GM18861 (cell line): ENCODE measurements around the gene C1QTNF6.
"Not testable (repeated sequence)": the region's sequence is repeated elsewhere in the genome, so short reads cannot be mapped to it uniquely, and the experiment has no call there.

Experiments used
- ATAC-seq: cut with Tn5 transposase; IDR thresholded peaks from one replicate; pipeline ENCODE4 v1.9.1; 2021; ENCODE audit not compliant: unreplicated experiment

The C1QTNF6 gene

DNA sequence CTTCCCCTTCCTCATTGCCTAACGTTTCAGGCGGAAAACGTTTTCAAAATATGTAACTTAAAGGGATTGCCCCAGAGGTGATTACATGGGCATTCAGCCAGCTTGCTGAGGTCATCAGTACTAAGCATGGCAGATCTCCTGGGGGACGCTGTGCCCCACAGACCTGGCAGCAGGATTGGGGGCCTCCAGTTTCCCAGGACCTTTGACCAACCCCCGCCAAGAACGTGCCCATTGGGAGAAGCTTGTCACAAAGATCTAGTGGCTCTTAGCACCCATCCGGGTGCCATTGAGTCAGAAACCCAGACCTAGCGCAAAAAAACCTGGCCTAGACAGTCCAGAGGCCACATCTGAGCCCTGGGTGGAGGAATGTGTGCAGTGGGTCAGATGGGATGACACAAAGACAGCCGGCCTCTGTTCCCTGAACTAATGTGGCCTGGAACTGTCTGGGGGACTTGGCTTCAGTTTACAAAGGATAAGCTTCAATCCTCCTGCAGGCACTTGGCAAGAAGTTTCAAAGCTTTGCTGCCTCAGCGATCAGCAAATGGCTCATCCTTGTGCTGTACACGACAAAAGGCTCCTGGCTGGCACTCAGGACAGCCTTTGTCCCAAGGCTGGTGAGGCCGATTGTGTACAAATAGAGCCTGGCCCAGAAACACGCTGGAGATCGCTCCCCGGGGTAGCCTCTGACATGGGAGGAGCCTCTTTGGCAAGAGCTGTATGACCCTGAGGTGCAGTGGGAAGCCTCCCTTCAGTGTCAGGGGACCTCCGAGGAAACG is 9.5 kb downstream of the C1QTNF6 start:
- no peak for ATAC-seq

DNA sequence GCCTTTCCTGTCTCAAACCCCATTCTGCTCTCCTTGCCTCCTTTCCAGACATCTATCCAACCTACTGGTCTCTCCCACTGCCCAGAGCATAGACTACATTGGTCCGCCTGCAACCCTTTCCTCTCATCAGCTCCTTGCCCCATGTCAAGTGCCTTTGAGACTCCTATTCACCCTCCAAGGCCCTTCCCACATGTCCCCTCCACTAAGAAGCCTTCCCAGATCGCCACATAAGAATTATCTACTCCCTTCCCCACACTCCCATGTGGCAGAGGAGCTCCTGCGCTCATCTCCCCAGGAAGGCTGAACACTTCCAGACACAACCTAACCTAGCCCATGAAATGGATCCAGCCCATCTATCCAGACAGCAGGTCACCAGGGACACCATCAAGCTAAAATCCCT is 10.3 kb downstream of the C1QTNF6 start:
- no peak for ATAC-seq

DNA sequence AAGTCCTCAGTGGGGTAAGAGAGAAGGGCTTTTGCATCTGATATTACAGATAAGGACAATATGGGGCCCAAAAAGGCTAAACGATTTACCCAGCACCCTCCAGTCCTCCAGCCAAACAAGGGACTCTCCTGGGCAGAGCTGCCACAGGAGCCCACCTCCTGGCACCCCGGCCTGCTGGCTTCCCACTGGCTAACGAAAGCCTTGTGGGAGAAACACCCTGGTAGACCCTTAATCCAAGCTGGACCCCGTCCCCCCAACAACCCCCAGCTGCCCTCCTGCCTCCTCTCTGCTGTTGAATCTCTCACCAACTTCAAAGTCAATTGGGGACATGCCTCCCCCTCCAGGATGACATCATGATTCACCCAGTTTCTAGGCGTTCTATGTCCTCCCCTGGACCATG is 10.8 kb downstream of the C1QTNF6 start:
- no peak for ATAC-seq

GRCh38 chr22:37176464-37177061 is 11.5 kb downstream of the C1QTNF6 start:
- no peak for ATAC-seq

DNA sequence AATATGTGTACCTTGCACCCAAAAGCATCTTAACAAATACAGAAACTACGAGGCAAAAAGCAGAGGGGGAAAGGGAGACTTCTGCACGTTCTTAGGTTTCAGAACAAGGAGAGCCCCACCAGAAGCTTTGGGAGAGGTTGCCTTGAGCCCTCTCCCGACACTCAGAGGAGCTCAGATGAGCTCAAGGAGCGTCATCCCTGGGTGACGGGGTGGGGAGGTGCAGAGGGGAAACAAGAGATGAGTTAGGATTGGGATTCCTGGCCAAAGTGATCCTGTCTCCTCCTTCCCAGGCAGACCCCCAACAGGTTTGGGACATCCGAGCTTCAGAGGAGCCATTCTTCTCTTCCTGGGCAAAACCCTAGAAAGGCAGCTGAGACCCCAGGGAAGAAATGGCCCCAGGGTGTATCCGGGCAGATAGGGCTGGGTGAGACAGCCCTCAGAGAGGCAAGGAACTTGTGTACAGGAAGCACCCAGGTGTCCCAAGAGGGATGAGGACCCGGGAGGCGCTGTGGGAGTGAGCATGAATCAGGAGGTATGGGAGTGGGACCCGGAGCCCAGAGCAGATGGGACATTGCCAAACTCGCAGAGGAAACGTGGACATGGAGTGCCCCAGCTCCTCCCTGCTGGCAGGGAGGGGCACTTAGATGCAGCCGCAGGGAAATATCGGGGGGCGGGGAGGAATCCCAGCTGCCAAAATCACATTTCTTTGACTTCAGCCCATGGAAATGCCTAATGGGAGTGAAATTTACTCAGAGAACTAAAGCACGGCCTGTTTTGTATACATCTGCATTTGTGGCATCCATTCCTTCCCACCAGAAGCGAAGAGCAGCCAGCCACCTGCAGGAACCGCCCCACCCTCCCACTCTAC is 12.4 kb downstream of the C1QTNF6 start:
- ATAC-seq = no peak

DNA sequence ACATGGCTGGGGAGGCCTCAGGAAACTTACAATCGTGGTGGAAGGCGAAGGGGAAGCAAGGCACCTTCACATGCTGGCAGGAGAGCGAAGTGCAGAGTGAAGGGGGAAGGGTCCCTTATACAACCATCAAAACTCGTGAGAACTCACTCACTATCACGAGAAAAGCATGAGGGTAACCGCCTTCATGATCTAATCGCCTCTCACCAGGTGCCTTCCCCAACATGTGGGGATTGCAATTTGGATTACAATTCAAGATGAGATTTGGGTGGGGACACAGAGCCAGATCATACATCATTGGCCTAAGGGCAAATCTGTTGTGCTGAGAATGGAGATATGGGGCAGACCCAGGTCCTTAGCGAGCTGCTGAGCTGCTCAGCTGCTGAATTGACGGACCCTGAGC is 13.1 kb downstream of the C1QTNF6 start:
- ATAC-seq = no peak

- ATAC-seq = no peak
Measured at GRCh38 chr22:37173709-37174108, 14.3 kb downstream of the C1QTNF6 start.

- ATAC-seq = no peak
Measured at GRCh38 chr22:37172266-37173245, 15.5 kb downstream of the C1QTNF6 start.

- no peak for ATAC-seq
Measured at GRCh38 chr22:37171662-37172061, 16.4 kb downstream of the C1QTNF6 start.

DNA sequence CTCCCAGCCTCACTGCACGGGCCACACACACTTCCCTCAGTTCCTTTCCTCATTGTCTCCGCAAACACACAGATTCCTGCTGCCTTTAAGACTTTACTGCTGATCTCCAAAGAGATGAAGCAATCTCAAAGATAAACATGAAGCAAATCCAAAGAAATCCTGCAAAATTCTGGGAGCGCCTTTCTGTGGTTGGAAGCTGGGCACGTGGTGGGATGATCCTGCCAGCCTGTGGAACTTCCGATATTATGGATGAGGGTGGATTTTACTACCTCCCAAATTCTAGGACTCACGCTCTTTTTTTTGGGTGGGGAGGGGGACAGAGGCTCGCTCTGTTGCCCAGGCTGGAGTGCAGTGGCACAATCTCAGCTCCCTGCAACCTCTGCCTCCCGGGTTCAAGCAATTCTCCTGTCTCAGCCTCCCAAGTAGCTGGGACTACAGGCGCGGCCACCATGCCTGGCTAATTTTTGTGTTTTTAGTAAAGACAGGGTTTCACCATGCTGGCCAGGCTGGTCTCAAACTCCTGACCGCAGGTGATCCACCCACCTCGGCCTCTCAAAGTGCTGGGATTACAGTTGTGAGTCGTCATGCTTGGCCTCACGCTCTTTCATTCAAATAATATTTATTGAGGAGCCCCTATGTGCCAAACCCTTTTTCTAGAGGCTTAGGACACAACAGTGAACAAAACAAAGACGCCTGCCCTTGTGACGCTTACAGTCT is 17.2 kb downstream of the C1QTNF6 start:
- not testable (repeated sequence) for ATAC-seq

DNA sequence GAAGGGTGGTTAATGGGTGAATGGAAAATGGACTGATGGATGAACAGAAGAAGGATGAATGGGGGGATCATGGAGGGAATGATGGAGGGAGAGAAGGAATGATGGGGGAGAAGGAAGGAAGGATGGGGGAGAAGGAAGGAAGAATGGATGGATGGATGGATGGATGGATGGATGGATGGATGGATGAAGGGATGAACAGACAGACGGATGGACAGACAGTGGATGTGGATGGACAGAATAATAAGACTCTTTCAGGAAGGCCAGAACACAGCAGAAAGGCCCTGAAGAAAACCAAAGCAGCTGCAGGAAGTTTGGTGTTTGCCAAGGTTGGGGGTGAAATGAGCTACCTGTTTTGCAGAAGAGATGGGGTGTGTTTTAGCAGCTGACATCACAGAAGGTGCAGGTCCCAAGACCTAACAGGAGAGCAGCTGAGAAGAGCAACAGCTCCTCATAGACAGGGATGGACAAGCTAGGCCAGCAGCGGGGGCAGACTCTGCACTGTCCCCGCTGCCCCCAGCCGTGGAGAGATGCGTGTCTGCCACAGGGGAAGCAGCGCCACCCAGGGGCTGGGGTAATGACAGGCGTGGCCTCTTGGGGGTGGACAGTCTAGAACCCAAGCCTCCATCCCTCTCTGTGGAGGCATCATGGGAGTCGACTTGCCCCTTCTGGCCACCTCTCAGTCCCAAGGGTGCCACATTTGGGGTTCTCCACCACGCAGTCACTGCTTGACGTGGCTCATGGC is 17.9 kb downstream of the C1QTNF6 start:
- no peak for ATAC-seq

- no peak for ATAC-seq
Measured at GRCh38 chr22:37169406-37169805, 18.6 kb downstream of the C1QTNF6 start.

DNA sequence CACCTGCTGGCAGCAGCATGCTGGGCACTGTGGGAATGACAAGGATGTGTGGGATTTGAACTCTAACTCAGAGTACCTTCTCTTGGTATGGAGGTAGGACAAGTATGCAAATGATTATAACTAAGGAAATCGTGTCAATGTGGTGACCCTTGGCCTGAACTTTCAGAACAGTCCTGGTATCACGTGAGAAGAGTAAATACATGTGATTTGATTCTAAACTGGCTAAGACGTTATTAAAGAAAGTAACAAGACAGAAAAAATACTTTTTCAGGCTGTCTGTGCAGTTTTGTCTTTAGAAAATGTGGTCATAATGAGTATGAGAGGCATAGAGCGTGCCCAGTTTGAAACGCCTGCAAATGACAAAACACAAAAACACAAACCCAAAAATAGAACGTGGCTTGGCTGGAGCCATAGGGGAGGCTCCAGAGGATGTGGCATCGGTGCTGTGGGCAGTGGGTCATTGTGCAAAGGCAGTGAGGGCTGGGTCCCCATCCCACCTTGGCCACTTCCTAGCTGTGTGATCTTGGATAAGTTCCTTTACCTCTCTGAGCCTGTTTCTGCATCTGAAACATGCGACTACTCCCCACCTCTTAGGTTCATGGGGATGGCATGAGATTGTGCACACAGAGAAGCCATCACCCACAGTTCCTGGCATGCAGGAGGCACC is 19.9 kb downstream of the C1QTNF6 start:
- ATAC-seq = no peak

GRCh38 chr22:37167176-37167980 is 20.7 kb downstream of the C1QTNF6 start:
- no peak for ATAC-seq

- no peak for ATAC-seq
Measured at GRCh38 chr22:37166675-37167066, 21.4 kb downstream of the C1QTNF6 start.

DNA sequence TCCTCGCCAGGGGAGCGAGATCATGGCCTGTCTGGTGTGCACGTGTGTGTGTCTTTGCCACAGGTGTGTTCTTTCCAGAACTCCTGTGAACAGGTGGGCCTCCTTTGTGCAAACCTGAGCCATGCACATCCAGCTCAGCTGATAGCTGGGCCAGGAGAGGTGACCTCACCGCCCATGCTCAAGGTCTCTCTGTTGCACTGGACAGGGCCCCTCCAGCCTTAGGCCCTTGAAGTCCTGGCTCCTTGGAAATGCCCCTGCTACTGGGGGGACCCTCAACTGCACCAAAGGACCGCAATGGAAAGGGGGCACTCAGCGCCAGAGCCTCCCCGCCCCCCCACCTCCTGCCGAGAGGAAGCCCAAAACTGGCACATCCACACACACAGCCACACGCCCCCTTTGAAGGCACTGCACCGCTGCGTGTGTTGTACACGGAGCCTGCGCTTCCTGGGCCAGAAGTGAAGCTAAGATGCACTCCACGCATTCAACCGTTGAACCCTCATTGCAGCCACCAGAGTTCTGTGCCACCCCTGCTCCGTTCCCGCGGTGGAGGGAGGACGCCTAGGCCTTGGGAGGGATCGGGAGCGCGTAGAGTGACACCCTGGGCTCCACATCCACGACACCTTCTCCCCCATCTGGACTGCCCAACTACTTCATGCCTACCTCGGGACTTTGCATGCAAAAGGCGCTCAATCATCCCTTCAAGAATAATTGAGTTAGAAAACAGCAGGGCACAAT is 21.9 kb downstream of the C1QTNF6 start:
- no peak for ATAC-seq

DNA sequence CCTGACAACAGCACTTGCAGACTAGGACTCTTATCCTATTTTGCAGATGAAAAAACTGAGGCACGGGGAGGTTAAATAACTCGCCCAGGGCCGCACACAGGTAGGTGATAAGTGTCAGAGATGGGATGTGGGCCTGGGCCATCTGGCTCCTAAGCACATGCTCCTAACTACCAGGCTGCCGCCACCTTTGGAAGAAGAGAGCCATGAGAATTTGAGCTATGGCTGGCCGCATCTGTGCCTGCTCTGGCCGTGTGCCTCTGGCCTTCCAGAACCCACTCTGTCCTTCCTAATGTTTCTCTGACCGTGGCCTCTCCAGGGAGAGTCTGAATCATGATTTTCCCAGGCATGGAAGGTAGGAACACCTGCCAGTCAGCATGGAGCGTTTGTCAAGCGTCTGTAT is 23.0 kb downstream of the C1QTNF6 start:
- no peak for ATAC-seq
